A549 (cell line): ENCODE results near the gene JPT1. TPM values are rescaled to one million over a fixed set of nuclear protein-coding genes. Genes with fewer than 3 reads are reported as not detected.

Experiments
- ATAC-seq, 2 experiments: fragments of 200-7000 bp in 1 of 2; fragments of >200 bp in 1 of 2; cut with Nextera tagmentation in 1 of 2; cut with Tn5 transposase in 1 of 2; 3 replicates each; pipeline versions ENCODE4 v1.8.0 to v1.9.1; 2018 to 2020; ENCODE audit warnings: mild to moderate bottlenecking in 1 of 2, moderate library complexity in 1 of 2
- CTCF ChIA-PET: fragments of 300-600 bp; sonication (Branson Sonifier 250); formaldehyde crosslinking; extraction: SDS; loops from one replicate; lab custom pipeline; 2021; ENCODE audit warnings: antibody characterized with exemption, inconsistent platforms; lab: Yijun Ruan, JAX
- POLR2A ChIA-PET: fragments of 350-600 bp; formaldehyde crosslinking; extraction: SDS; loops from one replicate; lab custom pipeline; 2021; ENCODE audit warnings: antibody characterized with exemption, inconsistent platforms; lab: Yijun Ruan, JAX
- DNase-seq, 2 experiments: peaks; one replicate each; pipeline versions ENCODE4 v3.0.0 to v3.0.0-alpha.2; 2011 to 2016; ENCODE audit warnings: low read depth in 1 of 2, low spot score in 1 of 2
- FAIRE-seq: peaks from 2 replicates; lab custom pipeline; 2011; peaks lifted over from hg19 to GRCh38; lab: Jason Lieb, UNC
- H3K27ac ChIP-seq, 2 experiments: fragments of >200 bp; sonication (Bioruptor Twin); formaldehyde crosslinking; 3 replicates each; pipeline ENCODE4 v1.5.1; 2016 to 2017
- H3K4me1 ChIP-seq: fragments of >200 bp; sonication (Bioruptor Twin); formaldehyde crosslinking; 3 replicates; pipeline ENCODE4 v1.6.1; 2016
- H3K4me2 ChIP-seq: fragments of >200 bp; sonication (Bioruptor Twin); formaldehyde crosslinking; 3 replicates; pipeline ENCODE4 v1.6.1; 2016
- H3K4me3 ChIP-seq: fragments of >200 bp; sonication (Bioruptor Twin); formaldehyde crosslinking; 3 replicates; pipeline ENCODE4 v1.5.1; 2016
- H3K9me3 ChIP-seq: fragments of >200 bp; sonication (Bioruptor Twin); formaldehyde crosslinking; 3 replicates; pipeline ENCODE4 v1.6.1; 2016
- BHLHE40 ChIP-seq: IDR thresholded peaks from 2 replicates; pipeline ENCODE4 v1.6.1; 2012; ENCODE audit warnings: low read depth, low read length, inconsistent platforms
- CEBPB ChIP-seq, 2 experiments: fragments of >200 bp in 1 of 2; sonication (Bioruptor Twin) in 1 of 2; formaldehyde crosslinking in 1 of 2; IDR thresholded peaks; 2 replicates each; pipeline ENCODE4 v1.6.1; 2012 to 2016
- CHD2 ChIP-seq: fragments of 150-350 bp; IDR thresholded peaks from 2 replicates; pipeline ENCODE4 v1.6.1; 2014; ENCODE audit warnings: low read length; ENCODE audit not compliant: partially characterized antibody
- CHD4 ChIP-seq: fragments of 200-600 bp; sonication (generic); IDR thresholded peaks from 2 replicates; pipeline ENCODE4 v1.6.1; 2016; ENCODE audit warnings: antibody characterized with exemption, mild to moderate bottlenecking, borderline replicate concordance
- EHF ChIP-seq: fragments of 250-450 bp; sonication (Bioruptor Pico); IDR thresholded peaks from 2 replicates; pipeline ENCODE4 v1.5.0; 2020; ENCODE audit warnings: mild to moderate bottlenecking
- FOSB ChIP-seq: fragments of 250-450 bp; sonication (Bioruptor Pico); IDR thresholded peaks from 2 replicates; pipeline ENCODE4 v1.5.0; 2020; ENCODE audit warnings: mild to moderate bottlenecking, moderate library complexity
- FOXS1 ChIP-seq: fragments of 250-450 bp; sonication (Bioruptor Pico); IDR thresholded peaks from 2 replicates; pipeline ENCODE4 v1.5.0; 2020; ENCODE audit warnings: mild to moderate bottlenecking, moderate library complexity
- JUN ChIP-seq, 2 experiments: fragments of >200 bp; sonication (Bioruptor Twin); formaldehyde crosslinking; IDR thresholded peaks; 2 replicates in 1 of 2; 3 replicates in 1 of 2; pipeline ENCODE4 v1.6.1; 2016 to 2017
- MAZ ChIP-seq: fragments of 150-350 bp; IDR thresholded peaks from 2 replicates; pipeline ENCODE4 v1.6.1; 2014; ENCODE audit warnings: antibody characterized with exemption, low read depth, low read length, borderline replicate concordance
- TFCP2L1 ChIP-seq: fragments of 250-450 bp; sonication (Bioruptor Pico); IDR thresholded peaks from 2 replicates; pipeline ENCODE4 v1.5.0; 2021; ENCODE audit warnings: mild to moderate bottlenecking
- TP53 ChIP-seq: fragments of 250-450 bp; sonication (Bioruptor Pico); IDR thresholded peaks from 2 replicates; pipeline ENCODE4 v1.5.0; 2021; ENCODE audit warnings: mild to moderate bottlenecking, moderate library complexity
- ZFP36 ChIP-seq: fragments of 450-650 bp; IDR thresholded peaks from 2 replicates; pipeline ENCODE4 v1.6.1; 2014; ENCODE audit warnings: borderline replicate concordance; ENCODE audit not compliant: partially characterized antibody
- ZSCAN20 ChIP-seq: fragments of 250-450 bp; sonication (Bioruptor Pico); IDR thresholded peaks from 2 replicates; pipeline ENCODE4 v1.8.0; 2022; ENCODE audit warnings: mild to moderate bottlenecking, moderate library complexity
- WGBS: methylation state at CpG from one replicate; pipeline ENCODE4 v1.1.6; 2017; ENCODE audit errors: missing lambda C conversion rate; 5-methylcytosine and 5-hydroxymethylcytosine counted together
- polyA plus RNA-seq, 4 experiments: library from polyadenylated mRNA; depleted of rRNA in 3 of 4; stranded (reverse); fragments of >200 nt; fragmentation: RNase III in 1 of 4; extraction: RNeasy Plus Mini Kit Qiagen cat#74134 plus additional on column Dnase treatment in 1 of 4; gene quantifications; 2 replicates in 3 of 4; 3 replicates in 1 of 4; pipeline ENCODE4 v1.2.3, GENCODE V29; 2011 to 2017
- TF ChIP-seq, protein P1 (sequence below): fragments of 200-600 bp; sonication (generic); IDR thresholded peaks from 2 replicates; pipeline ENCODE4 v1.6.1; 2016; ENCODE audit warnings: antibody characterized with exemption, mild to moderate bottlenecking, moderate library complexity
- TF ChIP-seq, protein P2 (sequence below): IDR thresholded peaks from 2 replicates; pipeline ENCODE4 v1.6.1; 2012; ENCODE audit warnings: low read depth, borderline replicate concordance
- TF ChIP-seq, protein P3 (sequence below): IDR thresholded peaks from 2 replicates; pipeline ENCODE4 v1.6.1; 2012
- TF ChIP-seq, protein P4 (sequence below): fragments of 250-450 bp; sonication (Bioruptor Pico); IDR thresholded peaks from 2 replicates; pipeline ENCODE4 v1.5.0; 2021; ENCODE audit warnings: mild to moderate bottlenecking, moderate library complexity, borderline replicate concordance
- TF ChIP-seq, protein P5 (sequence below): IDR thresholded peaks from 2 replicates; pipeline ENCODE4 v1.6.1; 2012
- TF ChIP-seq, protein P6 (sequence below): fragments of 450-650 bp; IDR thresholded peaks from 2 replicates; pipeline ENCODE4 v1.6.1; 2014; ENCODE audit warnings: antibody characterized with exemption

The JPT1 gene
- polyA plus RNA-seq, 2 of the 4 experiments (the other 2 are of a cell fraction), result 196 to 623 TPM

DNA sequence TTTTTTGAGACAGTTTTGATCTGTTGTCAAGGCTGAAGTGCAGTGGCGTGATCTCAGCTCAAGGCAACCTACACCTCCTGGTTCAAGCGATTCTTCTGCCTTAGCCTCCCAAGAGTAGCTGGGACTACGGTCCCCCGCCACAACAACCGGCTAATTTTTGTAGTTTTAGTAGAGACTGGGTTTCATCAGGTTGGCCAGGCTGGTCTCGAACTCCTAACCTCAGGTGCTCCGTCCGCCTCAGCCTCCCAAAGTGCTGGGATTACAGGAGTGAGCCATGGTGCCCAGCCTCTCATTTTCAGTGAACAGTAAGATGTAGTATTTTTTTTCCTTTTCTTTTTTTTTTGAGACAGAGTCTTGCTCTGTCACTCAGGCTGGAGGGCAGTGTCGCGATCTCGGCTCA, 20.7 kb upstream of the JPT1 start:
- ATAC-seq, result no peak
- POLR2A ChIA-PET, result interaction anchor here (0.6 kb wide), 1 partner anchor 24 kb away, joined by 4 read pairs; no protein-coding TSS in a partner anchor
- H3K9me3 ChIP-seq, result no peaks in the 10 kb centered on the region

DNA sequence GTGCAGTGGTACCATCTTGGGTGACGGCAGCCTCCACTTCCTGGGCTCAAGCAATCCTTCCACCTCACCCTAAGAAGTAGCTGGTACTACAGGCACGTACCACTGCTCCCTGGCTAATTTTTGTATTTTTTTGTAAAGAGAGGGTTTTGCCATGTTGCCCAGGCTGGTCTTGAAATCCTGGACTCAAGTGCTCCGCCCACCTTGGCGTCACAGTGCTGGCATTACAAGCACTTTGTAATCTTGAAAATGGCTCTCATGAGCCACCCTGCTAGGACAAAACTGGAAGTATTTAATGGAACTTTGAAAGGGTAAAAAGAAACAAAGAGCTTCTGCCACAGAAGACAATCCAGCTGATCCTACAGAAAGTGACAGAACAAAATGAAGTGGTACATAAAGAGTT, 19.2 kb upstream of the JPT1 start:
- no peak overlapping the region for H3K27ac ChIP-seq
- FAIRE-seq (no peak), DNase-seq (no peak), ATAC-seq (no peak)
- 90% methylated on average over 4 of the region's 4 CpGs for WGBS
- CTCF ChIA-PET, result interaction anchor here (1.0 to 15.3 kb wide), 10 partner anchors 9 to 114 kb away, joined by 3 to 270 read pairs (median 9); partner anchors contain the start of genes ARMC7 and NT5C
- TF ChIP-seq, protein P1, sequence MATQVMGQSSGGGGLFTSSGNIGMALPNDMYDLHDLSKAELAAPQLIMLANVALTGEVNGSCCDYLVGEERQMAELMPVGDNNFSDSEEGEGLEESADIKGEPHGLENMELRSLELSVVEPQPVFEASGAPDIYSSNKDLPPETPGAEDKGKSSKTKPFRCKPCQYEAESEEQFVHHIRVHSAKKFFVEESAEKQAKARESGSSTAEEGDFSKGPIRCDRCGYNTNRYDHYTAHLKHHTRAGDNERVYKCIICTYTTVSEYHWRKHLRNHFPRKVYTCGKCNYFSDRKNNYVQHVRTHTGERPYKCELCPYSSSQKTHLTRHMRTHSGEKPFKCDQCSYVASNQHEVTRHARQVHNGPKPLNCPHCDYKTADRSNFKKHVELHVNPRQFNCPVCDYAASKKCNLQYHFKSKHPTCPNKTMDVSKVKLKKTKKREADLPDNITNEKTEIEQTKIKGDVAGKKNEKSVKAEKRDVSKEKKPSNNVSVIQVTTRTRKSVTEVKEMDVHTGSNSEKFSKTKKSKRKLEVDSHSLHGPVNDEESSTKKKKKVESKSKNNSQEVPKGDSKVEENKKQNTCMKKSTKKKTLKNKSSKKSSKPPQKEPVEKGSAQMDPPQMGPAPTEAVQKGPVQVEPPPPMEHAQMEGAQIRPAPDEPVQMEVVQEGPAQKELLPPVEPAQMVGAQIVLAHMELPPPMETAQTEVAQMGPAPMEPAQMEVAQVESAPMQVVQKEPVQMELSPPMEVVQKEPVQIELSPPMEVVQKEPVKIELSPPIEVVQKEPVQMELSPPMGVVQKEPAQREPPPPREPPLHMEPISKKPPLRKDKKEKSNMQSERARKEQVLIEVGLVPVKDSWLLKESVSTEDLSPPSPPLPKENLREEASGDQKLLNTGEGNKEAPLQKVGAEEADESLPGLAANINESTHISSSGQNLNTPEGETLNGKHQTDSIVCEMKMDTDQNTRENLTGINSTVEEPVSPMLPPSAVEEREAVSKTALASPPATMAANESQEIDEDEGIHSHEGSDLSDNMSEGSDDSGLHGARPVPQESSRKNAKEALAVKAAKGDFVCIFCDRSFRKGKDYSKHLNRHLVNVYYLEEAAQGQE, result no peak
- TF ChIP-seq, all 56 proteins: peak for 0
- Histone ChIP-seq H3K4me3 (no peak overlapping the region), H3K4me2 (no peak overlapping the region), H3K9me3 (no peaks in the 10 kb centered on the region), H3K4me1 (0 out of 3 replicates have a peak, but pooled peaks cover 3% of the 10 kb centered on the region)
- POLR2A ChIA-PET, result interaction anchor here (1.2 to 1.3 kb wide), 2 partner anchors 10 to 19 kb away, joined by 3 to 8 read pairs; partner anchors contain the start of genes JPT1 and SUMO2

More for the DNA sequence above, 20.7 kb upstream of the JPT1 start:
- CTCF ChIA-PET, result interaction anchor here (0.8 to 15.3 kb wide), 8 partner anchors 8 to 90 kb away, joined by 3 to 270 read pairs (median 6); partner anchors contain the start of gene ARMC7
- Histone ChIP-seq H3K4me3 (no peak overlapping the region), H3K4me2 (no peak overlapping the region), H3K27ac (no peak overlapping the region), H3K4me1 (0 out of 3 replicates have a peak, but pooled peaks cover 6% of the 10 kb centered on the region)
- WGBS, result 94% methylated on average over 11 of the region's 11 CpGs
- TF ChIP-seq BHLHE40 (no peak), CHD2 (no peak), TFCP2L1 (CRISPR knock-in tag) (no peak), ZSCAN20 (CRISPR knock-in tag) (no peak), CEBPB (IDR thresholded peaks at IDR 0.05) (no peak), MAZ (no peak), JUN (IDR thresholded peaks at IDR 0.05) (no peak), CHD4 (no peak), ZFP36 (no peak), EHF (CRISPR knock-in tag) (no peak), FOSB (CRISPR knock-in tag) (no peak), FOXS1 (no peak), TP53 (CRISPR knock-in tag) (no peak)
- TF ChIP-seq, protein P2, sequence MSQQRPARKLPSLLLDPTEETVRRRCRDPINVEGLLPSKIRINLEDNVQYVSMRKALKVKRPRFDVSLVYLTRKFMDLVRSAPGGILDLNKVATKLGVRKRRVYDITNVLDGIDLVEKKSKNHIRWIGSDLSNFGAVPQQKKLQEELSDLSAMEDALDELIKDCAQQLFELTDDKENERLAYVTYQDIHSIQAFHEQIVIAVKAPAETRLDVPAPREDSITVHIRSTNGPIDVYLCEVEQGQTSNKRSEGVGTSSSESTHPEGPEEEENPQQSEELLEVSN, result no peak
- TF ChIP-seq, protein P3, sequence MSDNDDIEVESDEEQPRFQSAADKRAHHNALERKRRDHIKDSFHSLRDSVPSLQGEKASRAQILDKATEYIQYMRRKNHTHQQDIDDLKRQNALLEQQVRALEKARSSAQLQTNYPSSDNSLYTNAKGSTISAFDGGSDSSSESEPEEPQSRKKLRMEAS, result no peak
- TF ChIP-seq, protein P4, sequence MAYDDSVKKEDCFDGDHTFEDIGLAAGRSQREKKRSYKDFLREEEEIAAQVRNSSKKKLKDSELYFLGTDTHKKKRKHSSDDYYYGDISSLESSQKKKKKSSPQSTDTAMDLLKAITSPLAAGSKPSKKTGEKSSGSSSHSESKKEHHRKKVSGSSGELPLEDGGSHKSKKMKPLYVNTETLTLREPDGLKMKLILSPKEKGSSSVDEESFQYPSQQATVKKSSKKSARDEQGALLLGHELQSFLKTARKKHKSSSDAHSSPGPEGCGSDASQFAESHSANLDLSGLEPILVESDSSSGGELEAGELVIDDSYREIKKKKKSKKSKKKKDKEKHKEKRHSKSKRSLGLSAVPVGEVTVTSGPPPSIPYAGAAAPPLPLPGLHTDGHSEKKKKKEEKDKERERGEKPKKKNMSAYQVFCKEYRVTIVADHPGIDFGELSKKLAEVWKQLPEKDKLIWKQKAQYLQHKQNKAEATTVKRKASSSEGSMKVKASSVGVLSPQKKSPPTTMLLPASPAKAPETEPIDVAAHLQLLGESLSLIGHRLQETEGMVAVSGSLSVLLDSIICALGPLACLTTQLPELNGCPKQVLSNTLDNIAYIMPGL (CRISPR knock-in tag), result no peak
- TF ChIP-seq, protein P5, sequence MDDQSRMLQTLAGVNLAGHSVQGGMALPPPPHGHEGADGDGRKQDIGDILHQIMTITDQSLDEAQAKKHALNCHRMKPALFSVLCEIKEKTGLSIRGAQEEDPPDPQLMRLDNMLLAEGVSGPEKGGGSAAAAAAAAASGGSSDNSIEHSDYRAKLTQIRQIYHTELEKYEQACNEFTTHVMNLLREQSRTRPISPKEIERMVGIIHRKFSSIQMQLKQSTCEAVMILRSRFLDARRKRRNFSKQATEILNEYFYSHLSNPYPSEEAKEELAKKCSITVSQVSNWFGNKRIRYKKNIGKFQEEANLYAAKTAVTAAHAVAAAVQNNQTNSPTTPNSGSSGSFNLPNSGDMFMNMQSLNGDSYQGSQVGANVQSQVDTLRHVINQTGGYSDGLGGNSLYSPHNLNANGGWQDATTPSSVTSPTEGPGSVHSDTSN, result no peak
- TF ChIP-seq, protein P6, sequence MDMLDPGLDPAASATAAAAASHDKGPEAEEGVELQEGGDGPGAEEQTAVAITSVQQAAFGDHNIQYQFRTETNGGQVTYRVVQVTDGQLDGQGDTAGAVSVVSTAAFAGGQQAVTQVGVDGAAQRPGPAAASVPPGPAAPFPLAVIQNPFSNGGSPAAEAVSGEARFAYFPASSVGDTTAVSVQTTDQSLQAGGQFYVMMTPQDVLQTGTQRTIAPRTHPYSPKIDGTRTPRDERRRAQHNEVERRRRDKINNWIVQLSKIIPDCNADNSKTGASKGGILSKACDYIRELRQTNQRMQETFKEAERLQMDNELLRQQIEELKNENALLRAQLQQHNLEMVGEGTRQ, result no peak
- no peak for DNase-seq
- FAIRE-seq, result no peak
